MV-4-11 (cell line): ENCODE measurements around the gene SLC8A1.

Experiments
- DNase-seq: peaks from one replicate; lab custom pipeline; 2025; lab: John Stamatoyannopoulos, UW

Gene SLC8A1

GRCh38 chr2:40386177-40386576 lies 65.7 kb downstream of the SLC8A1 start:
- no peak for DNase-seq

GRCh38 chr2:40384714-40385113 lies 67.2 kb downstream of the SLC8A1 start:
- peak; percentile 97 for DNase-seq

GRCh38 chr2:40384233-40384632 lies 67.7 kb downstream of the SLC8A1 start:
- DNase-seq = no peak

GRCh38 chr2:40380721-40381120 lies 71.2 kb downstream of the SLC8A1 start:
- no peak for DNase-seq

GRCh38 chr2:40380041-40380440 lies 71.8 kb downstream of the SLC8A1 start:
- DNase-seq = no peak

- DNase-seq = no peak
These were observed 77.2 kb downstream of the SLC8A1 start for GRCh38 chr2:40374543-40375240.

GRCh38 chr2:40373111-40373510 lies 78.8 kb downstream of the SLC8A1 start:
- no peak for DNase-seq

GRCh38 chr2:40372283-40372985 lies 79.5 kb downstream of the SLC8A1 start:
- peak; percentile 15 for DNase-seq

- DNase-seq = no peak
These were observed 80.2 kb downstream of the SLC8A1 start for GRCh38 chr2:40371525-40372282.

- peak; percentile 8 for DNase-seq
These were observed 81.9 kb downstream of the SLC8A1 start for GRCh38 chr2:40370007-40370395.

- no peak for DNase-seq
These were observed 82.5 kb downstream of the SLC8A1 start for GRCh38 chr2:40369267-40370006.

- DNase-seq = no peak
These were observed 84.2 kb downstream of the SLC8A1 start for GRCh38 chr2:40367652-40368051.

GRCh38 chr2:40367032-40367431 lies 84.9 kb downstream of the SLC8A1 start:
- DNase-seq = no peak

- no peak for DNase-seq
These were observed 87.6 kb downstream of the SLC8A1 start for GRCh38 chr2:40364151-40364874.

GRCh38 chr2:40363631-40364030 lies 88.3 kb downstream of the SLC8A1 start:
- no peak for DNase-seq

GRCh38 chr2:40363231-40363630 lies 88.7 kb downstream of the SLC8A1 start:
- DNase-seq = no peak

- DNase-seq = no peak
These were observed 90.4 kb downstream of the SLC8A1 start for GRCh38 chr2:40361478-40361877.

- no peak for DNase-seq
These were observed 91.2 kb downstream of the SLC8A1 start for GRCh38 chr2:40360652-40361051.

- no peak for DNase-seq
These were observed 92.1 kb downstream of the SLC8A1 start for GRCh38 chr2:40359811-40360210.

- DNase-seq = no peak
These were observed 93.1 kb downstream of the SLC8A1 start for GRCh38 chr2:40358783-40359182.

GRCh38 chr2:40357667-40358066 lies 94.2 kb downstream of the SLC8A1 start:
- no peak for DNase-seq

GRCh38 chr2:40355451-40355850 lies 96.4 kb downstream of the SLC8A1 start:
- no peak for DNase-seq
